ENCODE data around the gene MECP2.

The MECP2 gene

GRCh38 chrX:154115071-154115470 is 17.6 kb upstream of the MECP2 start:
- DNase-seq = no peak

- no peak for DNase-seq
Observed at GRCh38 chrX:154114652-154115051, 17.1 kb upstream of the MECP2 start.

GRCh38 chrX:154113729-154114128 is 16.2 kb upstream of the MECP2 start:
- DNase-seq = no peak

GRCh38 chrX:154098551-154098950 is 1.0 kb upstream of the MECP2 start:
- DNase-seq = no peak

- peak; percentile 59 for DNase-seq
Observed at GRCh38 chrX:154097003-154097588, 421 bp downstream of the MECP2 start.

GRCh38 chrX:154096140-154097002 is 1.1 kb downstream of the MECP2 start:
- DNase-seq = peak; percentile 43

GRCh38 chrX:154094833-154095232 is 2.7 kb downstream of the MECP2 start:
- DNase-seq = no peak

- DNase-seq = no peak
Observed at GRCh38 chrX:154093965-154094364, 3.6 kb downstream of the MECP2 start.

- DNase-seq = no peak
Observed at GRCh38 chrX:154092371-154092770, 5.1 kb downstream of the MECP2 start.

- no peak for DNase-seq
Observed at GRCh38 chrX:154091678-154092077, 5.8 kb downstream of the MECP2 start.

GRCh38 chrX:154090731-154091130 is 6.8 kb downstream of the MECP2 start:
- DNase-seq = no peak

- DNase-seq = peak; percentile 72
Observed at GRCh38 chrX:154084449-154085300, 12.8 kb downstream of the MECP2 start.

- no peak for DNase-seq
Observed at GRCh38 chrX:154083126-154083517, 14.4 kb downstream of the MECP2 start.

- peak; percentile 64 for DNase-seq
Observed at GRCh38 chrX:154082396-154083125, 15.0 kb downstream of the MECP2 start.

GRCh38 chrX:154077101-154077500 is 20.4 kb downstream of the MECP2 start:
- DNase-seq = peak; percentile 34

- DNase-seq = no peak
Observed at GRCh38 chrX:154074199-154074598, 23.3 kb downstream of the MECP2 start.

- no peak for DNase-seq
Observed at GRCh38 chrX:154072192-154072591, 25.3 kb downstream of the MECP2 start.

- no peak for DNase-seq
Observed at GRCh38 chrX:154068560-154068959, 29.0 kb downstream of the MECP2 start.

GRCh38 chrX:154064637-154065435 is 32.7 kb downstream of the MECP2 start:
- DNase-seq = no peak

GRCh38 chrX:154063234-154063633 is 34.3 kb downstream of the MECP2 start:
- DNase-seq = no peak

GRCh38 chrX:154061801-154062200 is 35.7 kb downstream of the MECP2 start:
- DNase-seq = no peak

- no peak for DNase-seq
Observed at GRCh38 chrX:154059729-154060245, 37.7 kb downstream of the MECP2 start.

All from suppressor macrophage treated with lipopolysaccharide for 4 hours (primary cell).